Activated CD4-positive, alpha-beta T cell treated with anti-CD3 and anti-CD28 coated beads, Interleukin-2, amount 50 U/mL, for 16 hours (primary cell): ENCODE data around the gene BICC1.

Experiments
- DNase-seq: peaks from one replicate; pipeline ENCODE4 v3.0.0-alpha.2; 2020

BICC1 gene

DNA sequence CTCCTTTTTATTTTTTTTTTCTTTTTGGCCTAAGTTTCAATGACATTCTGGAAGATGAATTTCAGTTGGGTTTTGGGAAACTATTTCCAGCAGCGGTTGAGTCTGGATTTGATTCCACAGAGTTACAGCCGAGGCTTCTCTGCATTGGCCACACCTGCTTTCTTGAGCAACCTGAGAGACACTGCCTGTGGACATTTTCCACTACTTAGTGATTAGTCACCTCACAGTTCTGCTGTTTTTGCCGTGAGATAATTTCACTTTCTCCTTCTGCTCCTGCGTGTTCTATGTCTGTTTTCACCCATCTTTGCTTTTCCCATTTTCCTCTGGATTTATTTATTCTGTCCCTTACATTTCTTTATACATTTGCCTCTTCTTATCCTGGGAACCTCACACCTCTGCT, 243.0 kb downstream of the BICC1 start:
- no peak for DNase-seq

DNA sequence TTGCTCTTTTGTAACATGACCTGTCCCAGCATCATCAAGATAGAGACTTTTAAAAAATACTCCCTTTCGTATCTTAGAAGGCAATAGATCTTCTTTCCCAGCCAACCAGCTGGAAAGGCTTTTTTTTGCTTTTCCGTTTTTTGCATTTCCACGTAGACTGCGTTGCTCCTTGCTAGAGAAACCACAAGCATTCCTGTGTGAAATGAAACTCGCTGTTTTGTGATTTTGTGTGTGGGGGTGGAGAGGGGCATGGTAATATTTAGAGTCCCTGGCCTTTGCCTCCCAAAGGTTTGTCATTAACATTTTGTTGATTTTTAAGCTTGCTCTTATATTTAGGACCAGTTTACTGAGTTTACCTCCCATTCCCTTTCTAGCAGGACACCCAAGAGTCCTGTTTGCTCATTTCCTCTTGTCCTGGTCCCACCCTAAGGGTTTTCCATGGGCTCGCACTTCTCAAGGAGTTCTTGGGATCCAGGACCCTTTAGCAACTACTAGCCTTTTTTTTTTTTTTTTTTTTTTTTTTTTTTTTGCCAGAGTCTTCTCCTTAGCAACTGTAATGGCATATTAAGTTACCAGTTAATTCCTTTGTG, 243.6 kb downstream of the BICC1 start:
- no peak for DNase-seq

DNA sequence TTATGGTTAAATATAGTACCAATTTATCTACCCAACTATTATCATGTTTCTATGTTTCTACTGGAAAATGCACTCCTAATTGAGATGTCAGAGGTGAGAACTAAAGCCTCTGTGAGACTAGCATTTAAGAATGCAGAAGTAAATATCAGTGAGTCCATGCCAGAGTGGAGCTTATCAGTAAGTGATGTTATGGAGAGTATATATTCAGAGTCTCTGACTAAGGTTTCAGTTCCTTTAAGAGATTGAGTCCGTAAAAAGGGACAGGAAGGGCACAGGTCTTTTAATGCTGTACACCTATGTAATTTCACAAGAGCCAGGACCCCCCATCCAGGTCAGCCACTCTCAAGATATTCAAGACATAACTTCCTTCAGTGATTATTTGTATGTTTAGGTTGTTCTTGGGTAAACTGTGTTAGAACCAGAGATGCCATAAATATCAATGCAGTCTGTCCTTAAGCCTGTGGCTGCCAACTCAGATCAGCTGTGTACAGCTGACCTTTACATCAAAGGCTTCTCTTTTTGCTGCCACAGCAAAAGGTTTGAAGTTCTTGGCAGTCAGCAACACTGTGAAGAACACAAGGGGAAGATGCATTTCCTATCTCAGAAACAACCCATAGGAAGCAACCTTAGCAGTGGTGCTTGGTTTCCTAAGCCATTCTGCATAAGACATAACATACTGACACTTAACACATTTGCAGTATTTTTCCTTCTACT, 244.8 kb downstream of the BICC1 start:
- no peak for DNase-seq

DNA sequence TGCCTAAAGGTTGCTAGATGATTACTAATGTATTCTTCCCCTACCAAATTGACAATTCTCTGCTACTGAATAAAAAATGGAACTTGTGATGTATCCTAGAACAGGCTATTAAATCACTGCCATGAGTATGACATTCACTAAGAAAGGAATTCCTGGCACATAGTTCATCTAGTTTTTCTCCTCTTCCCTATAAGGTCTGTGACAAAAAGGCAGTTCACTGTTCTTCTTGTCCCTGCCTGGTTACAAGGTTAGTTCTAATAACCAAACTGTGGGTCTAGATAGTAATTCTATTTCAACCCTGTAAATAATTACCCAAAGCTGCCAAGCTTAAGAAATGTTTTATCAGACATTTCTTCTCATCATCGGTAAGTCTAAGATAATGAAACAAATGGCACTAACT, 245.6 kb downstream of the BICC1 start:
- no peak for DNase-seq

DNA sequence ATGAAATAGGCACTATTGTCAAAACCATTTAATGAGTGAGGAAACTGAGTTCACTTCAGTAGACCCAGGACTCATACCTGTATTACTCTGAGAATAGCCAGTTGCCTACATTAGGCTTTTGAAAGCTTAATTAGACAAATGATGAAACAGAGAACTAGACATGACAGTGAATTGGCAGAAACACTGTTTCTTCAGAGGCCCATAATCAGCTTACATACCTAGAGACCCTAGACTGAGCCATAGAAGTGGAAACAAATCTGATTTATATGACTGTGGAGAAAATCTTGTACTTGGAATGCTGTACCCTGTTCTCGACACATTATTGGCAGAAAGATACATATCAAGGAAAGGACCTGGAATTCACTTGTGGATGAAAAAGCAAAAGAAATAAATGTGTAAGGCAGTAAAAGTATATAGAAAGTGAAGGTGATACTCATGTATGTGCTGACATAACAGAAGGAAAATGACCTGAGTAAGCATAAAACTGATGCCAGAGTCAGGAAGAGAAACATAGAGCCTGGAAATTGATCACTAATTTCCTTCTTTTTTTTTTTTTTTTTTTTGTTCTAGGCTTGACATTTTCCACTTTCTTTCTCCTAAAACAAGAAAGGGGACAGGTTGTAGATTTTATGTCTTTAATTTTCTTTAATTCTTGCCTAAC, 251.5 kb downstream of the BICC1 start:
- no peak for DNase-seq

DNA sequence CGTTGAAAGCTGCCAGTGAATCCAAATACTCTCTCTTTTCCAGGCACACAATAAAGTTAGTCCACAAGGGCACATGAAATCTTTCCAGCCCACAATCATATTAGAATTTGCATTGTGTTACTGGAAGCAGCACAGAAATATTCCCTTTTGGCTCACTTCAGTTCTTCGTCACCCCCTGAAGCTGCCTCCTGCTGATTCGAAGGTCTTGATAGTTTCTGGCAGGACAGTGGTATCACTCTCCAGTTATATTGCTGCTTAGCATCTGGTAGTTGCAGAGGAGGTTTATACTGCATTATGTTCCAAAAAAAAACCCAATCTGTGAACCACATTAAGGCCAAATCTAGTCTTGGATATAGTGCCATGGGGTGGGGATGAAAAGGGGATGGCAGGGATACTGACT, 253.2 kb downstream of the BICC1 start:
- no peak for DNase-seq

DNA sequence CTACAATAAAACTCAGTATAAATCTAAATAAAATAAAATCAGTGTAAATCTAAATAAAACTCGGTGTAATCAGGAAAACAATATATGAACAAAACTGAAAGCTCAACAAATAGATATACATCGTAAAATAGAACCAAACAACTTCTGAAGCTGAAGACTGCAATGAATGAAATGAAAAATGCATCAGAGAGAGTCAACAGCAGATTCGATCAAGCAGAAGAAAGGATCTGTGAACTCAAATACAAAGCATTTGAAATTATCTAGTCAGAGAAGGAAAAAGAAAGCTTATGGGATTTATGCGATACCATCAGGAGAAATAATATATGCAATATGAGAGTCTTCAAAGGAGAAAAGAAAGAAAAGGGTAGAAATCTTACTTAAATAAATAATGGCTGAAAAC, 255.0 kb downstream of the BICC1 start:
- DNase-seq: no peak

DNA sequence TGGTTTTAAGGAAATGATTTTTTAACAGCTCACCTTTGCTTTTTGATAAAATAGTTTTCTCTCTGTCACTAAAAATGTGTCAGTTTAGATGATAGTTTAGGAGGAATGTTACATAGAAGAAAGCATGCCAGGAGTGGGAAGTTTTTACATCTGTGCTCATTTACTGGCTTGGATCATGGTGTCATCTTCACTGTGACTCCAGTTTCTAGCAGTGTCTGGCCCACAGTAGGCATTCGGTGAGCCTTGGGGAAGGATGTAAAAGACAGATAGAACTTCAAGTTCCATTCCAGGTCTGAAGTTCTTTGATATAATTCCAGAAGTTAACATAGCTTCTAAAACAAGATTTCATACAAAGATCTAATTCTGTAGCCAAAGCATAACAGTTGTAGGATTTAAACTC, 259.2 kb downstream of the BICC1 start:
- no peak for DNase-seq

DNA sequence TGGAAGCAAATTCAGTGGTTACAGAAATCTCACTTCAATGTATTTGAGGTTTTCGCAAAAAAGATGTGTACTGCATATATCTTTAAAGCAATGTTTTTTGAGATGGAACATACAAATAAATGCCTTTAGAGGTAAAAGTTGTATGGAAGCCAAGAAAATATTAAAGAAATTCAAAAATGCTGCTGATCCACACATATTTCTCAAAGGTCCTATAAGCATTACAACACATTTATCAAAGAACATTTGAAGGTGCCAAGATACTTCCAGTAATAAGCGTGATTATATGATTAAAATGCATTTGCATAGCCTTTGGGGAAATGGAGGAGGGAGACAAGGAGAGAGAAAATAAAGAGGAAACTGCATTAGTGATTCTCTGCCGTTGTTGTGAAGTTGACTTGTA, 260.1 kb downstream of the BICC1 start:
- DNase-seq: no peak

DNA sequence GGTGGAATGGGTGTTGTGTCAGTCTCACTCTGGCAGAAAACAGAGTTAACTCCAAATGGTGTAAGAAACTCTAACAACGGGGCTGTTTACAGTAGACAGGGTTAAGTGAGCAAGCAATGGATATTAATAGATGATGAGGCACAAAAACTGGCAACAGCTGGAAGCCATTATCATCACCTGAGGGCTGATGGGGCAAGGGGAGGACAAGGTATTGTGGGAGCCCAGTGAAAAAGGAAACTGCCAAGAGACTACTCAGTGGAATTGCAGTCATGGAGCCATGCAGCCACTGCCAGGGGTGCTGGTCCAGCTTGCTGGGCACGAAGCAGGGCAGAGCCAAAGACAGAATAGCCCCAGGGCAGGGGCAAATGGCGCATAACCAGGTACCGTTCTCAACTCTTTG, 260.7 kb downstream of the BICC1 start:
- DNase-seq: no peak

DNA sequence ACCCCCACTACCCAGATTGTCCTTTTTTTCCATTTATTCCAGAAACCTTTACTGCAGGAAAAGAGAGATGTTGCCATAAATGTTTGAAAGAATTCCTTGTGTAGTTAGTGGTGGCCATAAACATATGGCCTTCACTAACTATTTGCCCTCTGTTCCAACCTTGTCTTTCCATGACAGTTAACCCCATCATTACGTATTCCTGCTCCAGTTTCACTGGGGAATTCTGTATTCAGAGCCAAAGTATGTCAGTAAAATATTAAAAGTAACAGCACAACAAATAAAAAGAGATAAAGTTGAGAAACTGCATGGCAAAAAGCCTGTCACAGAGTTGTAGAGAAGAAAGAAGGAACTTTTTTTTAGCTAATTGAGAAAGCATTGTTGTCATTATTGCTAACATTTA, 261.3 kb downstream of the BICC1 start:
- no peak for DNase-seq

DNA sequence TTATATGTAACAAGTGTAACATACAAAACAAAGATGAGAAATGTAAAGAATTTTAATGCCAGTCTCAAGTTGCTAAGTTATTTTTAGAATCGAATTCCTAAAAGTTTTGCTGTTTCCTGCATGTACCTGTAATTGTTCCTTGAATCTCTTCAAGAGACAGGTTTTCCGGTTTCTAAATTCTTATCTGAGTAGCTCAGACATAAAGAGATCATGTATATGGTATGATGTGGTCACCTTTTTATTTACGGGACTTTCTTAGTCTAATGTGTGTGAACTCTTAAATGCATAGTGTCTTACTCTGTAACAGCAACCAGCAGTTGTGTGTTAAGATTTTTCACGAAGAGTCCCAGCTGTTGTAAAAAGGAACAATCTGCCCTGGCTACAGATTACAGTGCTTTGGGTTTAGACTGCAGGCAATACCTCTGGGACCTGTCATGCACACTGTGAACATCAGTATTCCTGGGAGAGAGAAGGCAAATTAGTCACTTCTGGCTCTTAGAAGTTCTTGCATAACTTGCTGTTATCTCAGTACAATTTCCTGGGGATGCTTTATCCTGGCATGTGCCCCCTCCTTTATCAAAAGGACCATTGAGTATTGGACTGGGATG, 263.4 kb downstream of the BICC1 start:
- DNase-seq: no peak

DNA sequence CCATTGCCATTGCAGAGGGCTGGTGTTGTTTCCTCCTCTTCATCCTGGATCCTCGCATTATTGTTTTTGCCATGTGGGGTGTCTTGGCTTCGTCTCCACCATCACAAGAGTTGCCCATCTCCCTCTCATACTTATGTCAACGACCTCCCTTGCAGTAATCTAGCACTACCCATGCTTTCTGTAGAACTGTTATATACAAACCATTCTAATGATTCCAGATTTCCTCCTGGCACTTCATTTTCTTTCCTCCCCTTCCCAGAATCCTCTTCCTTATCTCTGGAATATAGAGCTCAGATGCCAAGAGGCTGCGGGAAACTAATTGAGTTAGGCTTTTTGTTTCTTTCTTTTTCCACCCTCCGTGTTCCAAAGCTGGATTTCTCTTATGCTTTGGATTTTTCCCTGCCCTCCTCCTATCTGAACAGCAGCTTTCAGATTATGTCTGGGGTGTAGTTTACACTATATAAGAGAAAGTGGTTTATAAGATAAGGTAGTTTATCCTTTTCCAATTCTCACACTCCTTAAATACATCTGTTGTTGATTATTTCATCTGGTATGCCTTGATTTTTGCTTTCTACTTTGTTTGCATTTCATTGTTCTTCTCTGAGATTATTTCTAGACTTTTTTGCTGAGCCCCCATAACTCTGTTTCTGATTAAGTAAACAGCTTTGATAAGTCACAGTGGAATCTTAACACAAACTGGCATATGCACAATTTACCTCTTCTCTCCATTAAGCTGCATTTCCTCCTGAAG, 264.1 kb downstream of the BICC1 start:
- no peak for DNase-seq

DNA sequence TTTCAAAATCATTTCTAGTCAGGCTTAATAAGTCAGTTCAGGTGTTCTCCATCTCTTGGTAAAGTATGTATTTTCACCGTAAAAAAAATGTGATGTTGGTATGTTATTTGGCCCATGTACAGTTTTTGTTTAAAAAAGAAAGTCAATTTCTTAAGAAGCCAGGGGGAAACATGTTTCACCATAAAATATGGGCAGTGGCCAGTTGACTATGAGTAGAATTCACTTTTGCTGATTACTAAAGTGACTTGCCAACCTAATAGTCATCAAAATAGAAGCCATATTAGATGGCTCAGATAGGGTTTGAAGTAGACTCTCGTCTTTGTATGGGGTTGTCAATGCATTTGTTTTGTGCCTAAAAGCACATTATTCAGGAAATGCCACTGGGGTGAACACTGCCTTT, 266.3 kb downstream of the BICC1 start:
- no peak for DNase-seq

DNA sequence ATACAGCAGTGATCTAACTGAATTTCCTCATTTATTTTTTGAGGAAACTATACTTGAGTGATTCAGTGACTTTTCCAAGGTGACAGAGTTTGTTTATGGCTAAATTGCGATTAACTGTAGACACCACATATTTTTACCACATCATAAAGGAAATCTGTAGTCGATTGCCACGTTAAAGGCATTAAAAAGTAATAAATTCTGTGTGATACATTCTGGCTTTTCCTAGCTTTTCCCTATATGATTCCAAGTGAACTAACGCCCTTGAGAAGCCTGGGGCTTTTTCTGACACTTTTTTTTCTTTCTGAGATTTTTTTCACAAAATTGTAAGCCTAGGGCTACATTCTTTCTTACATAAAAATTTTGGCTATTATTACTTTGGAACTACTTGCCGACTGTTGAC, 266.9 kb downstream of the BICC1 start:
- DNase-seq: no peak

DNA sequence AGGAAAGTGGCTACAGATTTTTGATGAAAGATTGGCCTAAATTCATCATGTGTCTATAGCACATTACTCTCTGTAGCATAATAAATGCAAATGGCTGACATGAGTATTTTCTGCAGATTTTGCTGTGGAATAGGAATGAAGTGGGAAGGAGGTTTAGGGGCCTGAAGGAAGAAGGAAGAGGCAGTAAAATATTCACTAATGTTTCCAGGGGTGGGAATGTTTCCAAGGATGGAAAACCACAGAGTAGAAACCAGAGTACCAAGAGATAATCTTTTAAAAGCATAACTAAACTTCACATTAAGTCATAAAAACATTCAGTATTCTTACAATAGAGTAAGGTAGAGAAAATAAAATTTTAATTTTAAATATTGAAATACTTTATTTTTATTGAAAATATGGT, 267.8 kb downstream of the BICC1 start:
- DNase-seq: no peak

DNA sequence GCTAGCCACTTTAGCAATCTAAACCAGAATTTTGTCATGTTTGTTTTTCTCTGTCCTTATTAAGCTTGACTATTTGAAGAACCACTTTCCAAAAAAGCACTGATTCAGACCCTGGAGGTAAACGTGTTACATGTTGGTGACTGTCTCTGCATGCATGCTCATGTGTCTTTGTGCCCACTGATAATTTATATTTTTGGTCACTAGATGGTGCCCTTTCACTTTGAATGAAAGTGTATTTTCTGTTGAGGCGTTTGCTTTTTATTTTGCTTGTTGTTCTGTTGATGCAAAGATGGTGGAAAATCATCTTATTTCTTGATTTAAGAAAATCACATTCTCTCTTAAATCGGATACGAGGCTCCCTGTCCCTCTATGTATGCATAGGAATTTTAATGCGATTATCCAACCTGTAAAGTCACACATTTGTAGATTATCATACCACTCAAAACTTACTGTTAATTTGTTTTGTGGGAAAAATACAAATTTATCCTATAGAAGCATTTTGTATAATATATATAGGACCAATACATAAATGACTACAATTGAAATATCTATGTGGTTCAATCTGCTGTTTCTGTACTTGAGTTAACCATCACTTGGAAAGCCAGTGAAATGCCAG, 269.3 kb downstream of the BICC1 start:
- peak; percentile 37 for DNase-seq

DNA sequence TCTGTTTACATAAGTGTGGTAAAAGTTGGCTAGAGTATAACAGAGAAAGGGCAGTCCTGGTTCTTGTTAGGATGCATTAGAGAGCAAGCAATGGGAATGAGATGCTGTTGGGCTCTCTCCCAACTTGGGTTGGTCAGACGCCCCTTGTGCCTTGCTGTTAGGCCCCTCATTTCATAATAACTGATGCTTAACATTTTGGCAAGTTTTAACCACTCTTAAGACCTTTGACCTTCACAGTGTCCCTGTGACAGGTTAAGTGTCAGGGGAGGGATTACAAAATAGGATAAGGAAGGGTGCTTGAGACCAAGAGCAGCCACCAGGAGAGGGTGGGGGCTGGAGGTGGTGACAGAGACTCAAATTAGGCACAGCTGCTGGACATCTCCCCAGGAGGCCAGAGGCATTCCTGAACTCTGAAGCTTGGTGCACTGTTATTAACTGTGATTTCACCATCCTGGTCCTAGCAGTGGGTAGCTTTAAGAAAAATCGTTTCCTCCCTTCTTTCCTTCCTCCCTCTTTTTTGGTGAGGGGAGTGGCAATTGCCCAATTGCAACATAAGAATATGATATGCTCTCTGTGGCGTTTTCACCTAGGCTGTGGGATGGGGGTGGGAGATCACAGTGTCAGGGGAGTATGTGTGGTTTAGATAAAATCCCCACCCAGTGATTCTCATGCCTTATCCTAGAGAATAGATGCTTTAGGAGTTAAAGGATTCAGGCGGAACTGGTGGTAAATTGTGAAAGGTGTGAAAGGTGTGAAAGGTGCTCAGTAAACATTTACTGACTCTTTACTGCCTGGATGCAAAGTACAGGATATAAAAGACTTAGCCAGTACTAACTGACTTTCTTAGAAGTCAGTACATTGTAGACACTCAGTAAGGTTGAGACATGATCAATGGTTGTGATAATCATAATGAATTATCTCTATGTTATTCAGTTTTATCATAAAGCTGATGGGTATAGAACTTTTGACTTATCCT, 270.5 kb downstream of the BICC1 start:
- no peak for DNase-seq

DNA sequence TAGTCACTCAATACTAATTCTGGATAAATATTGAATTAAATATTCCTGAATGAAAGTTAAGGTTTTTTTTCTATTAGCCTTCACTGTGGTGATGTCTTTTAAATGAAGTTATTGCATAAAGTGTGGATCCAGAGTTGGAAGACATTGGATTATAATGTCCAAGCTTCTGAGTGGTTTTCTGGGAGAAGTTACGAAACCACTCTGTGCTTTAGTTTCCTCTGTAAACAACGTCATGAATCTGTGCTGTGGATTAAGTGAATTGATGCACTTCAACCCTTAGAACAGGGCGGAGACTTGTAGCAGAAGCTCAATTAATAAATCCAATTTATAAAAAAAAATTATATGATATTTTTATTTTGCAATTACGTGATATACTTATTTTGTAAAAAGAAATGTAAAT, 271.7 kb downstream of the BICC1 start:
- no peak for DNase-seq

DNA sequence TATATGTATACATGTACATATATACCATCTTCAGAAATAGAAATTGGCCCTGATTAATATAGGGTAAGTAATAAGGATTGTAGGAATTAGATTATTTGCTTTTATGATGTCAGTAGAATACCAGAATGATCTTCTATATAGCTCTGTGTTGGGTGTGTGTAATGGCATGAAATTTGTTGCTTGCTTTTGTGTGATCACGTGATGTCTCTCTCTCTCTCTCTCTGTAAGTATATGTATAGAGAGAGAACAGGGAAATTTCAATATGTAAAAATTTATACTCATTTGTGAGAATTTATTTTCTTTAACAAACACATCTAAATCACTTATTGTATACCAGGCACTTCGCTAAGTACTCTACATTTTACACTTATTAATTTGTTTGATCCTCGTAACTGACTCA, 272.7 kb downstream of the BICC1 start:
- no peak for DNase-seq

DNA sequence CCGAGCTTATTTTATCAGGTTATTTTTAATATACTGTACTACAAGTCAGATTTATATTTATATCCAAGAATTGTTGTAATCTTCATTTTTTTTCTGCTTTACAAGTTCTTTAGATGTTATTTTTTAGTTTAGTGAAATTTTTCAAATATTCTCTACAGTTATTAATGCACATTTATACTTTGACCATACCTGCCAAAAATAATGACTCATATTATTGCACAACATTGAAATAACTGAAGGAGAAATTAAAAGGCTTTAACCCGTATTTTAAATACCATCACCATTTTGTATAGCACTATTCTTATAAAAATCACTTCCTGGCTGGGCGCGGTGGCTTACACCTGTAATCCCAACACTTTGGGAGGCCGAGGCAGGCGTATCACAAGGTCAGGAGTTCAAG, 278.5 kb downstream of the BICC1 start:
- no peak for DNase-seq

DNA sequence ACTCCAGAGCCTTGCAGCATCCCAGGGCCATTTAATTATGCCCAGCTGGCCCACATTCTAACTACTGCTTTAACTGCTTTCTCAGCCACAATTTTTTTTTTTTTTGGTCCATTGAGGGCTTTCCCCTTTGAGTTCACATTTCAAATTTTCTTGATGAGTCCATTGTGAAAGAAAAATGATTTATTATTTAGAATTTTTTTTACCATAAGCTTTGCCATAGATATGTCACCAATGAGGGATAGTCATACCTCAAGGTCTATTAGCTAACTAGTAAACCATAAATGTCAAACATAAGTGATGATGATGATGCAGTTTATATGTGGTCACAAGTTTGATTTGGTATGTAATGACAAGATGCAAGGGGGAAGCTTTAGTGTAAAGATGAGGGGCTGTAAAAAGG, 282.9 kb downstream of the BICC1 start:
- no peak for DNase-seq
